HUES6 (cell line): Measurements from ENCODE around the gene FOXC2.

Source experiments
- H3K27ac ChIP-seq: 2 replicates; pipeline ENCODE4 v1.7.0; 2013; ENCODE audit warnings: low read depth, mild to moderate bottlenecking, low read length, inconsistent platforms
- H3K27me3 ChIP-seq: 2 replicates; pipeline ENCODE4 v1.6.1; 2013; ENCODE audit warnings: low read length; ENCODE audit not compliant: control insufficient read depth, insufficient read depth
- H3K36me3 ChIP-seq: 2 replicates; pipeline ENCODE4 v1.6.1; 2013; ENCODE audit warnings: low read length; ENCODE audit not compliant: control insufficient read depth, insufficient read depth
- H3K4me1 ChIP-seq: 2 replicates; pipeline ENCODE4 v1.6.1; 2013; ENCODE audit warnings: low read length; ENCODE audit not compliant: control insufficient read depth, insufficient read depth
- H3K4me3 ChIP-seq: 2 replicates; pipeline ENCODE4 v1.5.1; 2013; ENCODE audit warnings: low read depth, low read length
- H3K9ac ChIP-seq: one replicate; pipeline ENCODE4 v1.6.1; 2013; ENCODE audit warnings: mild to moderate bottlenecking, low read length
- H3K9me3 ChIP-seq: 2 replicates; pipeline ENCODE4 v1.6.1; 2013; ENCODE audit warnings: low read depth, low read length; ENCODE audit not compliant: control insufficient read depth, insufficient read depth

The FOXC2 gene

GRCh38 chr16:86597126-86597879, 30.7 kb downstream of the FOXC2 start:
- peaks cover 19% of the 10 kb centered on the region for H3K27me3 ChIP-seq
- no peak overlapping the region for H3K4me3 ChIP-seq
- no peaks in the 10 kb centered on the region for H3K4me1 ChIP-seq
- H3K36me3 ChIP-seq: no peaks in the 10 kb centered on the region
- no peaks in the 10 kb centered on the region for H3K9me3 ChIP-seq
- H3K9ac ChIP-seq: no peak overlapping the region
- no peak overlapping the region for H3K27ac ChIP-seq

GRCh38 chr16:86597880-86598606, 31.4 kb downstream of the FOXC2 start:
- H3K27ac ChIP-seq: no peak overlapping the region
- peaks cover 16% of the 10 kb centered on the region for H3K27me3 ChIP-seq
- H3K9me3 ChIP-seq: no peaks in the 10 kb centered on the region
- H3K4me3 ChIP-seq: no peak overlapping the region
- no peaks in the 10 kb centered on the region for H3K36me3 ChIP-seq
- no peaks in the 10 kb centered on the region for H3K4me1 ChIP-seq
- H3K9ac ChIP-seq: no peak overlapping the region

GRCh38 chr16:86598607-86599565, 32.3 kb downstream of the FOXC2 start:
- Histone ChIP-seq H3K4me3 (no peak overlapping the region), H3K4me1 (no peaks in the 10 kb centered on the region), H3K9me3 (0 out of 2 replicates have a peak, but pooled peaks cover under 1% of the 10 kb centered on the region), H3K9ac (no peak overlapping the region), H3K27ac (no peak overlapping the region), H3K36me3 (no peaks in the 10 kb centered on the region), H3K27me3 (peaks cover 10% of the 10 kb centered on the region; the same call in 1 of the 2 replicates)

GRCh38 chr16:86601356-86601755, 34.7 kb downstream of the FOXC2 start:
- no peak overlapping the region for H3K9ac ChIP-seq
- H3K4me1 ChIP-seq: no peaks in the 10 kb centered on the region

GRCh38 chr16:86602521-86602920, 35.9 kb downstream of the FOXC2 start:
- H3K27ac ChIP-seq: no peak overlapping the region
- H3K36me3 ChIP-seq: no peaks in the 10 kb centered on the region

More at GRCh38 chr16:86601356-86601755, 34.7 kb downstream of the FOXC2 start:
- H3K27ac ChIP-seq: no peak overlapping the region
- H3K27me3 ChIP-seq: 0 out of 2 replicates have a peak, but pooled peaks cover 5% of the 10 kb centered on the region
- H3K4me3 ChIP-seq: no peak overlapping the region
- H3K9me3 ChIP-seq: 0 out of 2 replicates have a peak, but pooled peaks cover 5% of the 10 kb centered on the region
- H3K36me3 ChIP-seq: no peaks in the 10 kb centered on the region

GRCh38 chr16:86604436-86605193, 38.0 kb downstream of the FOXC2 start:
- H3K27me3 ChIP-seq: 0 out of 2 replicates have a peak, but pooled peaks cover 5% of the 10 kb centered on the region

More at GRCh38 chr16:86602521-86602920, 35.9 kb downstream of the FOXC2 start:
- H3K9ac ChIP-seq: no peak overlapping the region
- H3K9me3 ChIP-seq: 0 out of 2 replicates have a peak, but pooled peaks cover 5% of the 10 kb centered on the region
- H3K4me1 ChIP-seq: no peaks in the 10 kb centered on the region
- H3K27me3 ChIP-seq: 0 out of 2 replicates have a peak, but pooled peaks cover 5% of the 10 kb centered on the region
- no peak overlapping the region for H3K4me3 ChIP-seq

GRCh38 chr16:86605950-86606349, 39.3 kb downstream of the FOXC2 start:
- H3K36me3 ChIP-seq: no peaks in the 10 kb centered on the region
- H3K9ac ChIP-seq: no peak overlapping the region
- H3K27ac ChIP-seq: no peak overlapping the region
- H3K4me3 ChIP-seq: no peak overlapping the region
- H3K4me1 ChIP-seq: no peaks in the 10 kb centered on the region
- 0 out of 2 replicates have a peak, but pooled peaks cover 5% of the 10 kb centered on the region for H3K9me3 ChIP-seq
- 0 out of 2 replicates have a peak, but pooled peaks cover 5% of the 10 kb centered on the region for H3K27me3 ChIP-seq

More at GRCh38 chr16:86604436-86605193, 38.0 kb downstream of the FOXC2 start:
- no peak overlapping the region for H3K27ac ChIP-seq
- H3K9me3 ChIP-seq: 0 out of 2 replicates have a peak, but pooled peaks cover 5% of the 10 kb centered on the region
- H3K4me1 ChIP-seq: no peaks in the 10 kb centered on the region
- no peaks in the 10 kb centered on the region for H3K36me3 ChIP-seq
- H3K9ac ChIP-seq: no peak overlapping the region
- H3K4me3 ChIP-seq: no peak overlapping the region

GRCh38 chr16:86608301-86608747, 41.7 kb downstream of the FOXC2 start:
- H3K27me3 ChIP-seq: 0 out of 2 replicates have a peak, but pooled peaks cover 5% of the 10 kb centered on the region

GRCh38 chr16:86609115-86609514, 42.5 kb downstream of the FOXC2 start:
- no peak overlapping the region for H3K9ac ChIP-seq
- H3K27me3 ChIP-seq: 0 out of 2 replicates have a peak, but pooled peaks cover 1% of the 10 kb centered on the region
- no peaks in the 10 kb centered on the region for H3K36me3 ChIP-seq
- no peak overlapping the region for H3K4me3 ChIP-seq
- H3K27ac ChIP-seq: no peak overlapping the region
- H3K9me3 ChIP-seq: 0 out of 2 replicates have a peak, but pooled peaks cover 3% of the 10 kb centered on the region
- no peaks in the 10 kb centered on the region; the same call in 1 of the 2 replicates for H3K4me1 ChIP-seq

More at GRCh38 chr16:86608301-86608747, 41.7 kb downstream of the FOXC2 start:
- Histone ChIP-seq H3K27ac (no peak overlapping the region), H3K36me3 (no peaks in the 10 kb centered on the region), H3K9ac (no peak overlapping the region), H3K4me1 (no peaks in the 10 kb centered on the region; the same call in 1 of the 2 replicates), H3K4me3 (no peak overlapping the region), H3K9me3 (0 out of 2 replicates have a peak, but pooled peaks cover 5% of the 10 kb centered on the region)
